ENCODE measurements around the gene APEX2. TPM values are rescaled to one million over a fixed set of nuclear protein-coding genes. Genes with fewer than 3 reads are reported as not detected.

APEX2 gene
- total RNA-seq, 3 donors from 2014 or later = 12.5 to 20.5 (median 18.2) TPM

DNA sequence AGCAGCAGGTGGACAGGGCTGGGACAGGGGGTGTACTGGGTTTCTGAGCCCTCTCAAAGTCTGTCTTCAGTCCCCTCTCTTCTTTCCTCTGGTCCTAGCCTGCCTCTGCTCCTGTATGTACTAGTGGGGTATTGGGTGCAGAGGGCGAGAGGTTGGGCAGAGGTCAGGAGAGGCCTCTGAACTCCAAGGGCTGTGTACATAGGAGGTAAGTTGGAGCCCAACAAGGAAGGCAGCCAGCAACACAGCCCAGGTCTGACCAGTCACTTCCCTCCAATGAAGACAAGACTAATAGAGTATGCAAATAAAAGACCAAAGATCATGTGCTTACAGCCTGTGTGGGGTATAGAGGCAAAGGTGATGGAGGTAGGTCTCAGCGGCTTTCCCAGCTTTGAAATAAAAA, 6.1 kb upstream of the APEX2 start, which contains the start of gene PFKFB1:
Gene PFKFB1, minus strand, starts transcription at position 90 of the 400 bp plus-strand sequence. CDS start 181 bp downstream, outside the sequence.
- Histone ChIP-seq H3K9me3 (no peaks in the 10 kb centered on the region), H3K36me3 (ENCODE audit: low read depth) (no peaks in the 10 kb centered on the region), H3K4me3 (no peak within 1 kb of the TSS), H3K4me1 (ENCODE audit: low read depth) (no peaks in the 10 kb centered on the region)
- DNase-seq (no peak), ATAC-seq (no peak)
- intact Hi-C loops (cut with DNase I, micrococcal nuclease) = no loop called here
- TF ChIP-seq, protein P1, sequence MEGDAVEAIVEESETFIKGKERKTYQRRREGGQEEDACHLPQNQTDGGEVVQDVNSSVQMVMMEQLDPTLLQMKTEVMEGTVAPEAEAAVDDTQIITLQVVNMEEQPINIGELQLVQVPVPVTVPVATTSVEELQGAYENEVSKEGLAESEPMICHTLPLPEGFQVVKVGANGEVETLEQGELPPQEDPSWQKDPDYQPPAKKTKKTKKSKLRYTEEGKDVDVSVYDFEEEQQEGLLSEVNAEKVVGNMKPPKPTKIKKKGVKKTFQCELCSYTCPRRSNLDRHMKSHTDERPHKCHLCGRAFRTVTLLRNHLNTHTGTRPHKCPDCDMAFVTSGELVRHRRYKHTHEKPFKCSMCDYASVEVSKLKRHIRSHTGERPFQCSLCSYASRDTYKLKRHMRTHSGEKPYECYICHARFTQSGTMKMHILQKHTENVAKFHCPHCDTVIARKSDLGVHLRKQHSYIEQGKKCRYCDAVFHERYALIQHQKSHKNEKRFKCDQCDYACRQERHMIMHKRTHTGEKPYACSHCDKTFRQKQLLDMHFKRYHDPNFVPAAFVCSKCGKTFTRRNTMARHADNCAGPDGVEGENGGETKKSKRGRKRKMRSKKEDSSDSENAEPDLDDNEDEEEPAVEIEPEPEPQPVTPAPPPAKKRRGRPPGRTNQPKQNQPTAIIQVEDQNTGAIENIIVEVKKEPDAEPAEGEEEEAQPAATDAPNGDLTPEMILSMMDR (IDR thresholded peaks at IDR 0.05) = no peak

DNA sequence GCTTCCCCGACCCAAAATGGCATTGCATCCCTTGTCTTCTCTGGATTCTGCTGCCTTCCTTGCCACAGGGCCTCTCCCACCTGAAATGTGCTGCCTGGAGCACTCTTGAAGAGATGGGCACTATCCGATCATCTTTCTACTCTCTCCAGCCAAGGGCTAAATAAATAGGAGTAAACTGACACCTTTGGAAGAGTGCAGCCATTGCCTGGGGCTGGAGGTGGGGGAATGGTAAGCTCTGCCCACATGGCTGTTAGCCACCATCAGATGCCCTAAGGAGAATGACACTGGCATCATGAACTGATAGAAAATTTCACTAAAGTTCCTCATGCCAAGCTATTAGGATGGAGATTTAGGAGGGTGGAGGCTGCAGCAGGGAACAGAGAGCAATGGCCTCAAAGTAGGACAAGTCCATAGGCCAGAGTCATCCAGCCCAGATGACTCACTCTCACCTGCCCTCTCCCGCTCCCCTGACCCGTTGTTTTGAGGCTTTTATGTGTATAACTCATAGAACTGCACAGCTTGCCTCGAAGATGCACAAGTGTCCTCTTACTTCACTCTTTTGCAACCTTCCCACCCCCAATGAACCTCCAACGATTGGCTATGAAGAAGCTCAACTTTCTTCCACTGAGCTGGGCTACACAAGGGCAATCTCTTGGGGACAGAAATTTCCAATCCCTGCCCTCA, 5.4 kb upstream of the APEX2 start:
- intact Hi-C loops (cut with DNase I, micrococcal nuclease) = no loop called here
- TF ChIP-seq, protein P1 (IDR thresholded peaks at IDR 0.05) = no peak
- no peak for ATAC-seq
- no peaks in the 10 kb centered on the region for H3K9me3 ChIP-seq
- H3K4me3 ChIP-seq = no peak overlapping the region
- H3K4me1 ChIP-seq (ENCODE audit: low read depth) = no peaks in the 10 kb centered on the region
- no peak for DNase-seq
- H3K36me3 ChIP-seq (ENCODE audit: low read depth) = no peaks in the 10 kb centered on the region

DNA sequence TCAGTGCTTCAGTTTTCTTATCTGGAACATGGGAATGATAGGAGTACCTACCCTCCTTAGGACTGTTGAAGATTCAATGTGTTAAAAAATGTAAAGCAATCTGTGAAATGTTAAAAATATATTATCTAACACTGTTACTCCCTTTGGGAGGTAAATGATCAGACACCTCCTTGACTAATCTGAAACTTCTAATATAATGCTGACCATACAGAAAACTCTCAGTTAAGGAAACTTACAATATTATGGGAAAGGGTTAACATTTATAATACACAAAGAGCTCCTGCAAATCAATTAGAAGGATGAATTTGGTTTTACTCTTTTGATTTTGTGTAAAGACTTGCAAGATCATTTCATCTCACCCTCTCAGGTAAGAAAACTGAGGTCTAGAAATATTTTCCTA, 4.5 kb upstream of the APEX2 start:
- no peak overlapping the region for H3K4me3 ChIP-seq
- no peaks in the 10 kb centered on the region for H3K36me3 ChIP-seq (ENCODE audit: low read depth)
- H3K4me1 ChIP-seq (ENCODE audit: low read depth) = no peaks in the 10 kb centered on the region
- ATAC-seq = no peak
- intact Hi-C loops (cut with DNase I, micrococcal nuclease) = no loop called here
- H3K9me3 ChIP-seq = no peaks in the 10 kb centered on the region
- TF ChIP-seq, protein P1 (IDR thresholded peaks at IDR 0.05) = no peak
- no peak for DNase-seq

DNA sequence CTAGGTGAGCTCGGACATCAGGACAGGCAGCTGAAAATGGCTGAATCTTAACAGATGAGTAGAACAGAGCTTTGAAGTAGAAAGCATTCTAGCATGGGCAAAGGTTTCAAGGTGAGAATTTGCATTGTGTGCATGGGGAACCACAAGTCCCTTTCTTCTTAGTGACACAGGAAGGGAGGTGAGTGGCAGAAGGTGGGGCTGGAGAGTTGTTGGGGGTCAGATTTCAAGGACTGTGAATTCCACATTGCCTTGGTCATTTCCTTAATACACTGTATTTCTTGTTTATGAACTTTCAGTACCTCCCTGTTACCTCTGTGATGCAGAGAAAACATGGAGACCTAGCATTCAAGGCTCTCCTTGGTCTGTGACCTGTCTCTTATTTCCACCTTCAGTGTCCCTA, 4.1 kb downstream of the APEX2 start:
- ATAC-seq = no peak
- intact Hi-C loops (cut with DNase I, micrococcal nuclease) = no loop called here
- Histone ChIP-seq H3K9me3 (no peaks in the 10 kb centered on the region), H3K4me1 (ENCODE audit: low read depth) (peaks cover 13% of the 10 kb centered on the region), H3K36me3 (ENCODE audit: low read depth) (no peaks in the 10 kb centered on the region), H3K4me3 (no peak overlapping the region)
- TF ChIP-seq, protein P1 (IDR thresholded peaks at IDR 0.05) = no peak
- DNase-seq = no peak

DNA sequence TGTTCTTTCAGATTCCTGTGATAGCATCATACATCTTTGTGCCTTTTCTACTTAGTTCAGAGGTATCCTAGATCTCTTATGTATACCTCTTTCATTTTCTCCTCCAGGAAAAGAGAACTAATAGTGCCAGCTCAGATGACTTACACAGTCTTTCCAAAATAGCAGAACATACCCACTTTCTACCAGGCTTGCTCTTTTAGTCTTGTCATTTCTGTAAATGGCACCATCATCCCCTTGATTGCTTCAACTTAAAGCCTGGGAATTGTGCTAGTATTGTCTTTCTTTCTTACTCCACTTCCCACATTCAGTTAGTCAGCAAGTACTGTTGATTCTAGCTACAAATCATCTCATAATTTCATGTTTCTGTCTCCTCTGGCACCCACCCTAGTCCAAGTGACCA, 5.1 kb downstream of the APEX2 start:
- Histone ChIP-seq H3K9me3 (no peaks in the 10 kb centered on the region), H3K36me3 (ENCODE audit: low read depth) (no peaks in the 10 kb centered on the region), H3K4me3 (no peak overlapping the region), H3K4me1 (ENCODE audit: low read depth) (peaks cover 13% of the 10 kb centered on the region)
- ATAC-seq (no peak), DNase-seq (no peak)
- intact Hi-C loops (cut with DNase I, micrococcal nuclease) = no loop called here
- TF ChIP-seq, protein P1 (IDR thresholded peaks at IDR 0.05) = no peak

Data from mucosa of descending colon (tissue), 3 donors.